Measurements from ENCODE around the gene DNAAF2.
A peak's percentile ranks its signal among the peaks of the same experiment; 100 is the strongest.
"Not testable (repeated sequence)": the region's sequence is repeated elsewhere in the genome, so short reads cannot be mapped to it uniquely, and the experiment has no call there.

Gene DNAAF2

DNA sequence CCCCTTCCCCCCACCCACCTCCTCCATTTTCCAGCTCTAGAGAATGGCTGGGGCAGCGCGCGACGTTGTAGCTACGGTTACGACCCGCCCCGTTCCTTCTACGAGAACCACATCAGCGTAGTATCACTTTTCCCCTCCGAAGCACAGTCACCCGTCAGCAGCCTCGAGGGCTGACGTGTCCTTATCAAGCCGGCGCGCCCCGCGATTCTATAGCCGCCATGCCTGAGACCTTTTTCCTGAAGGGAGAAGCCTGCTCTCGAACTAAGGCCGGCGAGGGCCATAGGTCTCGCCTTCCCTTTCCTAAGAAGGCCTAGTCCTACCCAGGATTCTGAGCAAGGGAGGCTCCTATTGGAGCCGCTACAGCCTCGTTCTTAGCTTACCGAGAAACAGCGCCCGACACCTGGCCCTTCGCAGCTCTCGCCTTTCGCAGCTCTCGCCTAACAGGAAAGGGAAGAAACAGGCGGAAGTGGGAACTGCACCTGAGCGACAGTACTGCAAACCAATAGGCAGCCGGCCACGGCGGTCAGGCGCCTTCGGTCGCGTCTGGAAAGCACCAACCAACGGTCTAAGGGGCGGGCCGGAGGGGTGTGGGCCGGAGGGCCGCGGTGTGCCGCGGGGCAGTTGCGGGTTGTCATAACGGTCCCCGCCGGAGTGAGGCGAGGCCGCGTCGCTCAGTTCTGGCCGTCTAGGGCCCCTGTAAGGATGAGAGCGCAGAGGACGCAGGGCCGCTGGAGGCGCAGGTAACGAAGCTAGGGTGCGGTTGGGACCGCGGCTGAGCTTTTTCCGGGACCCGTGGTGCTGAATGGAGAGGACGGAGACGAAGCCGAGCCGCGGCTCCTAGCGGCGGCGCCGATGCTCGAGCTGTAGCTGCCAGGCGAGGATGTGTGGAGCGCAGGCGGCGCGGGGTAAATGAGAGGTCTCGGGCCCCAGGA lies 14.6 kb downstream of the DNAAF2 start, which contains the start of the genes MGAT2 and RPL36AL:
TSS of gene MGAT2 (plus strand) at position 618 of the 932 bp plus-strand sequence. CDS start 470 bp downstream, outside the sequence.
TSS of gene RPL36AL (minus strand) at position 445 of the 932 bp plus-strand sequence. CDS start 1,522 bp downstream, outside the sequence.
- peak; percentile 94 for DNase-seq

GRCh38 chr14:49619730-49620129 lies 15.3 kb downstream of the DNAAF2 start:
- no peak for DNase-seq

DNA sequence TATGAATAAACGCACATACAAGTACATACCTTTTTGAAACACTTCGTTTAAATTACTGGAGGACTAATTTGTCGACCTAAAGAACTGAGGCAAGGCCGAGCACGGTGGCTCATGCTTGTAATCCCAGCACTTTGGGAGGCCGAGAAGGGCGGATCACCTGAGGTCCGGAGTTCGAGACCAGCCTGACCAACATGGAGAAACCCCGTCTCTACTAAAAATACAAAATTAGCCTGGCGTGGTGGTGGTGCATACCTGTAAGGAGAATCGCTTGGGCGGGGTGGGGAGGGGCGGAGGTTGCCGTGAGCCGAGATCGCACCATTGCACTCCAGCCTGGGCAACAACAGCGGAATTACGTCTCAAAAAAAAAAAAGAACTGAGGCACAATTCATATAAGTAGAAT lies 15.8 kb downstream of the DNAAF2 start:
- not testable (repeated sequence) for DNase-seq

DNA sequence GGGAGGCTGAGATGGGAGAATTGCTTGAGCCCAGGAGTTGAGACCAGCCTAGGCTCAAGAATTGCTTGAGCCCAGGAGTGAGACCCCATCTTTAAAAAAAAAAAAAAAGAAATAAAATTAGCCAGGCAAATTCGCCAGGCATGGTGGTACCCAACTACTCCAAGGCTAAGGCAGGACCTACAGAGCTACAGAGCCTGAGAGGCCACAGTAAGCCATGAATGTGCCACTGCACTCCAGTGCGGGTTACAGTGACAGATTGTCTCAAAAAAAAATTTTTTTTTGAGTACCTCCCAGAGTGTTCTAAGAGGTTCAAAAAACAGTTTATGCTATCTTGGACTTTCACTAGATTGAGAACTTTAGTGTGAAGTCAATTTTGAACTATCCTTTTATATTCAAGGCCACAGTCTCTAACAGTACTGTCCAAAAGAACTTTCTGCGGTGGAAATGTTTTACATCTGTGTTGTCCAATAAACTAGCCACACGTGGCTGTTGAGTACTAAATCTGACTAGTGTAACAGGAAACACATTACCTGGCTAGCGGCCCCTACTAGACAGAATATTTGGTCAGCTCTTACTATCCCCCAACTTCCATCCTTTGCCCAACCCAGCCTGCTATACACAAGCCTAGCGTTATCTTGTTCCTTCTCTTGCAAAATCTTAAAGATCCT lies 17.1 kb downstream of the DNAAF2 start:
- DNase-seq: no peak

GRCh38 chr14:49615776-49616175 lies 19.3 kb downstream of the DNAAF2 start:
- DNase-seq: no peak

DNA sequence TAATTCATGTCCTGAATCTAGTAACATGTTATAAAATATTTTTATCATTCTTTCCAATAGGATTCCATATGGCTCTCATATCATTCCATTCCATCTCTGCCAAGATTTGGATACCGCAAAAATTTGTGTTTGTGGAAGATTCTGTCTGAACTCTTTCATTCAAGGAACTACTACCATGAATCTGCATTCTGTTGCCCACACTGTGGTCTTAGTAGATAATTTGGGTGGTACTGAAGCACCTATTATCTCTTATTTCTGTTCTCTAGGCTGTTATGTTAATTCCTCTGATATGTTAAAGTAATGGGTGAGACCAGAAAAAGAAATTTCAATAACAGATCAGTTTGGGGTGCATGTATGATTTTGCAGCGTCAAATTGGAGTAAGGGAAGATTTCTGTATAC lies 20.8 kb downstream of the DNAAF2 start:
- no peak for DNase-seq

DNA sequence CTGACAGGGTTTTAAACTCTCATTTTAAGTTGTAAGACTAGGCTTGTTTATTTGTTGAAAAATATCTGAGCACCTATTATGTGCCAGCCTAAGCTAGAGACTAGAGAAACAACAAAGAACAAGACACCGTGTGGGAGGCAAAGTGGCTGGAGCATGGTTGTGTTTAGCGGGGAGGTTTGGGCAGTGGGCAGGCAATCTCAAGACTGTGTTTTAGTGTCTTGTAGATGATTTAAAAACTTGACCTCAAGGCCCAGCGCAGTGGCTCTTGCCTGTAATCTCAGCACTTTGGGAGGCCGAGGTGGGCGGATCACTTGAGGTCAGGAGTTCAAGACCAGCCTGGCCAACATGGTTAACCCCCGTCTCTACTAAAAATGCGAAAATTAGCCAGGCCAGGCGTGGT lies 22.4 kb downstream of the DNAAF2 start:
- DNase-seq: no peak

- no peak for DNase-seq
These were observed 22.8 kb downstream of the DNAAF2 start for GRCh38 chr14:49612251-49612650.

- no peak for DNase-seq
These were observed 27.5 kb downstream of the DNAAF2 start for GRCh38 chr14:49607583-49607982.

DNA sequence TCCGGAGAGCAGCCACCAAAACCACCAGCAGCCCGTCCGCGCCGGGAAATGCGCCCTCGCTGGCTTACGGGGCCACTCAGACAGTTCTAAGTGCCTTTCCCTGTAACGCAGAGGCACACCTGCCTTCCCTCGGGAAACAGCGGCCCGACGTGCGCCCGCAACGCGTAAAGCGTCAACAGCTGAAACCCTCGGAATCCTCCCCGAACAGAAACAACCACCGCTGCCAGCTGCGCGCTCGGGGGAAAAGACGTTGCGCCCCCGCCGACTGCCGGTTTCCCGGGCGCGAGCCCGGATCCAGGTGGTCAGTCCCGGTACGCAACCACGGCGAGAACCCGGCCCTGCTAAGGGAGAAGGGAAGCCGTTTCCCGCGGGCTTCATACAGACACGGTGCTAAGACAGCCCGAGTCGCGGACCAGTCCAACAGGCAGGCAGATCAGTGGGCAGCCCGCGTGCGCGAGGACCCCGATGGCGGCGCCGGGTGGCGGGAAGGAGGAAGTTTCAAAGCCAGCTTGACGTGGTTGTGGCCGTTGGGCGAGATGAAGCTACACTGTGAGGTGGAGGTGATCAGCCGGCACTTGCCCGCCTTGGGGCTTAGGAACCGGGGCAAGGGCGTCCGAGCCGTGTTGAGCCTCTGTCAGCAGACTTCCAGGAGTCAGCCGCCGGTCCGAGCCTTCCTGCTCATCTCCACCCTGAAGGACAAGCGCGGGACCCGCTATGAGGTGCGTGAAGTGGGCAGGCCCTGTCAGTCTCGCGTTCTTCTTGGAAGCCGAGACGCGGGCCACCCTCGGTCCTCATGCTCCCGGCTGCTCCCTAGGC lies 36.4 kb downstream of the DNAAF2 start, which contains the start of gene LRR1:
TSS of gene LRR1 (plus strand) at position 456 of the 816 bp plus-strand sequence. CDS start at position 537, 81 bp downstream.
- peak; percentile 73 for DNase-seq

- peak; percentile 40 for DNase-seq
These were observed 36.9 kb downstream of the DNAAF2 start for GRCh38 chr14:49598189-49598484.

DNA sequence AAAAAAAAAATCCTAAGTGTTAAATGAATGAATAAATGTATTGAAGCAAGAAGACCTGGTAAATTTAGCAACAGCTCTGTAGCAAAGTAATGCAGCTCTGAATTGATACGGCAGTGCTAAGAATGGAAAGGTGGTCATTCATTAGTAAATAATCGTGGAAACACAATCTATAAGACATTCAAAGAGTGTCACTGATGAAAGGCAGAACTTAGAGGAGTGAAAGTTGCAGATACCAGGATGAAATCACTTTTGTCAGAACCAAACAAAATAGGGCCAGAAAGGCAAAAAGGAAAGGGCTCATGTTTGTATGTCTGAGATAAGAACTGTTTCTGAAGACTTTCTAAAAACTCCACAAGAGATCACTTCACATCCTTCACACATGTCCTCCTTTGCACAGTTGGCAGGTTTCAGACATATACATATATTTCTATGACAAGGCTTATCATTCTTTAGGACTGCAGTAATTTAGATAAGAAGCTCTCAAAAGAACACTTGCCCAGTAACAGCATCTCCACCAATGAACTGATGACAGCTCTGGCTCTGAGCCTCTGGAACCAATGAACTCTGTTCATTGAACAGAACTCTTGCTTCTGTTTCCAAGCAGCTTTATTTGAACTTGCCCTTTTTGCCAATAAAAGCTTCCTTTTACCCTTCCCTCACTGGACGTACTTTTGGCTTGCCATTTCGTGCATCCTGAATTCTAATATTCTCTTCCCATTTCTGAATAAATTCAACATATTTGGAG lies 40.5 kb downstream of the DNAAF2 start:
- DNase-seq: no peak

DNA sequence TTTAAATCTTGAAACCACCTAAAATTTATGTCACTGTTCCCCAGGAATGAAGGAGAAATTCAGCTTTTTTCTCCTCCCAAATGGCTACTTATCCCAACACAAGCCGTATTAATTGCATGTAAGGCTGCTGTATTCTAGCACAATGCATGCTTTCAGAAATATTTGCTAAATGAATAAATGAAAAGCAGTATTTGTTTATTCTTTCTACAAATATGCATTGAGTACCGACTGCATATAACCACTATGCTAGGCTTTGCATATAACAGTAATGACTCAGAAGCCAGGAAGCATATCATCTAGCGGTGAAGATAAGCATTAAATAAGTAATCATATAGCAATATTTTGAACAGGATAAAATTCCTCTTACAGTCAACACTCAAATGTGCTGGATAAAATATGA lies 42.0 kb downstream of the DNAAF2 start:
- no peak for DNase-seq

DNA sequence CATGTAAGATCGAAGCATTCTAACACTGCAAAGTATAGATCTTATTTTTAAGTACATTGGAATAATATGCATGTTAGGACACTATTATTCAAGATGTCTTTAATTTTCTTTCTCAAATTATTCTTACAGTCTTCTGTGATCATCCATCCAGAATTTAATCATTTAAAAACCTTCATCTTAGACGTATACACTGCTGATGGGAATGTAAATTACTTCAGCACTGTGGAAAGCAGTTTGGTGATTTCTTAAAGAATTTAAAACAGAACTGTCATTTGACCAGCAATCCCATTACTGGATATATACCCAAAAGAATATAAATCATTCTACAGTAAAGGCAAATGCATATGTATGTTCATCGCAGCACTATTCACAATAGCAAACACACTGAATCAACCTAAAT lies 45.7 kb downstream of the DNAAF2 start:
- DNase-seq: no peak

- DNase-seq: peak; percentile 74
These were observed 48.2 kb downstream of the DNAAF2 start for GRCh38 chr14:49586673-49587460.

DNA sequence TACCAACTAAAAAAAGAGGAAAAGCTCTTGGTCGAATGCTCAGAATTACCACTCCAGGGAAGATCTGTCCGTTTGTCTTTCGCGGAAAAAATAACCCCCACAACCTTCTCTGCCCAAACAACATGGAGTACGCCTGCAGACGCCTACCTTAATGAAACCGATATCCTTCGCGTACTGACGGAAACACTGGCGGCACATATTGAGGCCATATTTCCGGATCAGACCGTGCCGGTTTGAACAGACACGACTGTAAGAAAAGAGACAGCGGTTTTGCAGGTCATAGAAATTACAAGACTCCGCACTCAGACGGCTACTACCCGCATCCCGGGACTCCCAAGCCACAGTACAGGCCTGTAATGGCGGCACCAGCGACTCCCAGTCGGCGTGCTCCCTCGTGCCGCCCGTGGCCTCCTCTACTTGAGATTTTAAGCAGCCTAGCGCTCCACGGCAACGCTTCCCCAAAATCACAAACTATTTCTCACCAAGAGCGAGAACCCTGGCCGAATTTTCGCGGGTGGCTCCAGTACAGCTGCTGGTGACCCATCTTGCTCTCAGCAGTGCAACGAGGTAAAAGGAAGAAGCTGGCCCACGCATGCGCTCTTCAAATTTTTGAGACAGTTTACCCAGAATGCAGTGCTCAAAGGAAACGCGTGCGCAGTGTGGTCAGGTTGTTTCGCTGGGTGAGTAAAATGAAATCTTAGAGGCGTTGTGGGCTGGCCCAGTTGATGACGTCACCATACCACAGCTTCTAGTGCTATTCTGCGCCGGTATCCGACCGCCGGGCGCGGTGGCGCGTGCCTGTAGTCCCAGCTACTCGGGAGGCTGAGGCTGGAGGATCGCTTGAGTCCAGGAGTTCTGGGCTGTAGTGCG lies 49.0 kb downstream of the DNAAF2 start, which contains the start of gene RPS29:
TSS of gene RPS29 (minus strand) at position 578 of the 870 bp plus-strand sequence. CDS start at position 544, 34 bp downstream.
- DNase-seq: peak; percentile 99

DNA sequence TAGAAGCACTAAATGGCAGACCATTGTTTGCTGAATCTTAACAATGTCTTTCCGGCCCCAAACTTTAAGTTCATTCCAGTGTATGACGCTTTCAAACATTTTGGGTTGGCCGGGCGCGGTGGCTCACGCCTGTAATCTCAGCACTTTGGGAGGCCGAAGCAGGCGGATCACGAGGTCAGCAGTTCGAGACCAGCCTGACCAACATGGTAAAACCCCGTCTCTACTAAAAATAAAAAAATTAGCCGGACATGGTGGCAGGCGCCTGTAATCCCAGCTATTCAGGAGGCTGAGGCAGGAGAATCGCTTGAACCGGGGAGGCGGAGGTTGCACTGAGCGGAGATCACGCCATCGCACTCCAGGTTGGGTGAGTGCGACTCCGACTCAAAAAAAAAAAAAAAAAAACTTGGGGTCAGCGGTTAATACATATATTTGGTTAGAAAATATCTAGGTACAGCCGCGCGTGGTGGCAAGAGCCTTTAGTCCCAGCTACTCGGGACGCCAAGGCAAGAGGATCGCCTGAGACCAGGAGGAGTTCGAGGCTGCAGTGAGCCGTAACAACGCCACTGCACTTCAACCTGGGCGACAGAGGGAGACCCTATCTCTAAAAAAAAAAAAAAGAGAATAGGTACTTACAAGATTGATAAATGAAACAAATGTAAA lies 49.9 kb downstream of the DNAAF2 start:
- not testable (repeated sequence) for DNase-seq

- DNase-seq: no peak
These were observed 51.0 kb downstream of the DNAAF2 start for GRCh38 chr14:49584058-49584457.

DNA sequence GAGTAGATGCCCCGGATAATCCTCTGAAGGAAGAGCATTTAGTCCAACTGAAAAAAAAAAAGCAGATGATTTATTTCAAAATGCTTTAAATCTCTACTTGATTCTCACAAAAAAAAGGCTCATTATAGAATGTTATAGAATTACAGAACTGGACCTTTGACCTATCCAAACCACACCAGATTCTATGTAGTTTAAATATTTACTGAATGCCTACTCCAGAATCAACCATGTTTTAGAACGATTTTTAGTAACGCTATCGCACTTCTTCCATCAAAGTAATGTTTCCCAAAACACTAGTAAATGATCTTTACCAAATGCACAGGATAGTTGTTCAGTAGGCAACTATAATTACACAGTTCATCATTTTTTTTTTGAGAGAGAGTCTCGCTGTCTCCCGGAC lies 51.4 kb downstream of the DNAAF2 start:
- no peak for DNase-seq
